ENCODE results near the gene EML6. TPM values are rescaled to one million over a fixed set of nuclear protein-coding genes. Genes with fewer than 3 reads are reported as not detected.
A peak's percentile ranks its signal among the peaks of the same experiment; 100 is the strongest.

The EML6 gene
- total RNA-seq, 4 donors from 2014 or later, result 1.2 to 4.4 (median 3.1) TPM

- intact Hi-C loops (cut with DNase I), result no loop called here
- no peak for DNase-seq
- TF ChIP-seq, protein P1, sequence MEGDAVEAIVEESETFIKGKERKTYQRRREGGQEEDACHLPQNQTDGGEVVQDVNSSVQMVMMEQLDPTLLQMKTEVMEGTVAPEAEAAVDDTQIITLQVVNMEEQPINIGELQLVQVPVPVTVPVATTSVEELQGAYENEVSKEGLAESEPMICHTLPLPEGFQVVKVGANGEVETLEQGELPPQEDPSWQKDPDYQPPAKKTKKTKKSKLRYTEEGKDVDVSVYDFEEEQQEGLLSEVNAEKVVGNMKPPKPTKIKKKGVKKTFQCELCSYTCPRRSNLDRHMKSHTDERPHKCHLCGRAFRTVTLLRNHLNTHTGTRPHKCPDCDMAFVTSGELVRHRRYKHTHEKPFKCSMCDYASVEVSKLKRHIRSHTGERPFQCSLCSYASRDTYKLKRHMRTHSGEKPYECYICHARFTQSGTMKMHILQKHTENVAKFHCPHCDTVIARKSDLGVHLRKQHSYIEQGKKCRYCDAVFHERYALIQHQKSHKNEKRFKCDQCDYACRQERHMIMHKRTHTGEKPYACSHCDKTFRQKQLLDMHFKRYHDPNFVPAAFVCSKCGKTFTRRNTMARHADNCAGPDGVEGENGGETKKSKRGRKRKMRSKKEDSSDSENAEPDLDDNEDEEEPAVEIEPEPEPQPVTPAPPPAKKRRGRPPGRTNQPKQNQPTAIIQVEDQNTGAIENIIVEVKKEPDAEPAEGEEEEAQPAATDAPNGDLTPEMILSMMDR (IDR thresholded peaks at IDR 0.05), result no peak
- no peak for TF ChIP-seq POLR2A (IDR thresholded peaks at IDR 0.05)
- Histone ChIP-seq H3K36me3 (peaks cover 0 to 30% (median 0%) of the 10 kb centered on the region in 3 donors), H3K27me3 (no peaks in the 10 kb centered on the region), H3K9me3 (no peaks in the 10 kb centered on the region), H3K4me1 (peaks cover 0 to 47% (median 15%) of the 10 kb centered on the region in 3 donors), H3K4me3 (no peak overlapping the region), H3K27ac (peak overlapping the region in 2 of 4 donors; percentile 12 to 51)
- WGBS, 2 donors, result 64 to 66% methylated on average over 4 of the region's 4 CpGs
Measured at GRCh38 chr2:54964816-54965215, 241.4 kb downstream of the EML6 start.

DNA sequence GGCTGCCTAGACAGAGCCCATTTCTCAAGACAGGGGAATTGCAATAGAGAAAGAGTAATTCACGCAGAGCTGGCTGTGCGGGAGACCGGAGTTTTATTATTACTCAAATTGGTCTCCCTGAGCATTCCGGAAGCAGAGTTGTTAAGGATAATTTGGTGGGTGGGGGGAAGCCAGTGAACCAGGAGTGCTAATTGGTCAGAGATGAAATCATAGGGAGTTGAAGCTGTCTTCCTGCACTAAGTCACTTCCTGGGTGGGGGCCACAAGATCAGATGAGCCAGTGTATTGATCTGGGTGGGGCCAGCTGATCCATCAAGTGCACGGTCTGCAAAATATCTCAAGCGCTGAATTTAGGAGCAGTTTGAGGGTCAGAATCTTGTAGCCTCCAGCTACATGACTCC lies 242.0 kb downstream of the EML6 start:
- peak overlapping the region; percentile 21 to 62 (median 48) for H3K27ac ChIP-seq
- no peaks in the 10 kb centered on the region for H3K9me3 ChIP-seq
- H3K27me3 ChIP-seq, result no peaks in the 10 kb centered on the region
- peaks cover 0 to 36% (median 0%) of the 10 kb centered on the region in 3 donors for H3K36me3 ChIP-seq
- DNase-seq, result no peak
- intact Hi-C loops (cut with DNase I), result no loop called here
- H3K4me3 ChIP-seq, result no peak overlapping the region
- WGBS, 2 donors, result 91 to 94% methylated on average over 6 of the region's 6 CpGs
- no peak for TF ChIP-seq POLR2A (IDR thresholded peaks at IDR 0.05)
- TF ChIP-seq, protein P1 (IDR thresholded peaks at IDR 0.05), result no peak
- peaks cover 0 to 41% (median 15%) of the 10 kb centered on the region in 3 donors for H3K4me1 ChIP-seq

- DNase-seq, result no peak
- intact Hi-C loops (cut with DNase I), result no loop called here
- Histone ChIP-seq H3K9me3 (no peaks in the 10 kb centered on the region), H3K36me3 (peaks cover 0 to 43% (median 0%) of the 10 kb centered on the region in 3 donors), H3K27ac (peak overlapping the region; percentile 21 to 62 (median 58)), H3K4me3 (no peak overlapping the region), H3K27me3 (no peaks in the 10 kb centered on the region), H3K4me1 (peaks cover 0 to 41% (median 15%) of the 10 kb centered on the region in 3 donors)
- no peak for TF ChIP-seq POLR2A (IDR thresholded peaks at IDR 0.05)
- TF ChIP-seq, protein P1 (IDR thresholded peaks at IDR 0.05), result no peak
- 52 to 65% methylated on average over 7 to 8 of the region's 8 CpGs for WGBS, 2 donors
Measured at GRCh38 chr2:54966165-54966832, 242.8 kb downstream of the EML6 start.

DNA sequence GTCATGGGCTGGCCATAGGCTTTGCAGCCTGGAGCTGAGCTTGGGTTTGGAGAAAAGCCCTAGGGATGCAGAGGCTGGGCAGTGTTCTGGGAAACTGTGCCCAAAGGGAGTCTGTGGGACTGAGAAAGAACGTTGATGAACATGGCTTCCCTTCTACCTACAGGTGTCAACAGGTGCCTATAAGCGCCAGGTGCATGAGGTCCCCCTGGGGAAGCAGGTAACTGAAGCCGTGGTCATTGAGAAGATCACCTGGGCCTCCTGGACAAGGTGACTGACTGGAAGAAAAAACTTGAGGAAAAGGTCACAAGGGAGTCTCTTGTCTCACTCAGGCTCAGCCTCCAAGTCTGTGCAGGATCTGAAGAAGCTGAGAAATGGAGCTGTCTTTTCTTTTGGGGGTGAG lies 243.4 kb downstream of the EML6 start:
- Histone ChIP-seq H3K36me3 (peaks cover 0 to 49% (median 0%) of the 10 kb centered on the region in 3 donors), H3K9me3 (no peaks in the 10 kb centered on the region), H3K27ac (peak overlapping the region in 3 of 4 donors; percentile 58 to 62 (median 59)), H3K4me3 (no peak overlapping the region), H3K4me1 (peaks cover 0 to 44% (median 15%) of the 10 kb centered on the region in 3 donors), H3K27me3 (no peaks in the 10 kb centered on the region)
- whole genome bisulfite sequencing, 2 donors, result 89 to 90% methylated on average over 3 of the region's 3 CpGs
- DNase-seq, result no peak
- intact Hi-C loops (cut with DNase I), result no loop called here
- no peak for TF ChIP-seq POLR2A (IDR thresholded peaks at IDR 0.05)
- TF ChIP-seq, protein P1 (IDR thresholded peaks at IDR 0.05), result no peak

DNA sequence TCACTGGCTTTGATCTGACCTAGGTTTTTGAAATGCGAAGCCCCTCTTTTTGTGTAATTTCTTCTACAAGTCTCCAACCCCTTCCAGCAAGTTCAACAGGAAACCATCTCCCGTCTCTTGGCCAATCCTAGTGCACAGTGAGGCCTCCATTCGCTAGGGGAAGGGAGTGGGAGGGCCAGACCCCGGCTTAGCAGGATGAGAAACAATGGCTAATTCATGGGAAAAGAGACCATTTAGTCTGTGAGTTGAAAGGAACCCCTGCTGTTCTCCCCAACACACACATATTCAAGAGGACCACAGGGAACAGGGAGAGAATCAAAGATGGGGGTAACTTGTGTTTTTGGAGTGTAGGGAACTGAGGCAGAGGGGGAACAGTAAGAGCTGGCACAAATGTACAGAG lies 243.8 kb downstream of the EML6 start:
- intact Hi-C loops (cut with DNase I), result no loop called here
- no peaks in the 10 kb centered on the region for H3K9me3 ChIP-seq
- peak overlapping the region in 1 of 4 donors; percentile 58 for H3K27ac ChIP-seq
- no peak for DNase-seq
- H3K4me1 ChIP-seq, result peaks cover 0 to 48% (median 15%) of the 10 kb centered on the region in 3 donors
- 82 to 83% methylated on average over 2 to 3 of the region's 4 CpGs for WGBS, 2 donors
- H3K27me3 ChIP-seq, result no peaks in the 10 kb centered on the region
- H3K4me3 ChIP-seq, result no peak overlapping the region
- TF ChIP-seq, protein P1 (IDR thresholded peaks at IDR 0.05), result no peak
- no peak for TF ChIP-seq POLR2A (IDR thresholded peaks at IDR 0.05)
- H3K36me3 ChIP-seq, result peaks cover 0 to 53% (median 0%) of the 10 kb centered on the region in 3 donors
